H9 (cell line): ENCODE data around the gene CUL2. TPM values are rescaled to one million over a fixed set of nuclear protein-coding genes. Genes with fewer than 3 reads are reported as not detected.

Experiments
- DNase-seq: peaks from one replicate; pipeline ENCODE4 v3.0.0-alpha.2; 2017
- H2AFZ ChIP-seq: one replicate; pipeline ENCODE4 v1.6.1; 2013; ENCODE audit warnings: mild to moderate bottlenecking, low read length, control low read depth, moderate library complexity
- H2AK5ac ChIP-seq: 2 replicates; pipeline ENCODE4 v1.6.1; 2013; ENCODE audit warnings: low read length, control low read depth, mixed read lengths; ENCODE audit not compliant: insufficient read length
- H2BK120ac ChIP-seq: one replicate; pipeline ENCODE4 v1.6.1; 2013; ENCODE audit warnings: low read depth, mild to moderate bottlenecking, low read length, control low read depth, inconsistent platforms; ENCODE audit not compliant: poor library complexity, severe bottlenecking
- H2BK12ac ChIP-seq: 2 replicates; pipeline ENCODE4 v1.6.1; 2013; ENCODE audit warnings: low read length, control low read depth, mixed read lengths, low read depth; ENCODE audit not compliant: insufficient read length
- H2BK15ac ChIP-seq: 2 replicates; pipeline ENCODE4 v1.6.1; 2013; ENCODE audit warnings: low read depth, low read length, control low read depth
- H2BK20ac ChIP-seq: one replicate; pipeline ENCODE4 v1.6.1; 2013; ENCODE audit warnings: low read depth, mild to moderate bottlenecking, low read length, control low read depth, inconsistent platforms; ENCODE audit not compliant: poor library complexity, severe bottlenecking
- H2BK5ac ChIP-seq: 2 replicates; pipeline ENCODE4 v1.6.1; 2013; ENCODE audit warnings: low read length, control low read depth, mixed read lengths; ENCODE audit not compliant: insufficient read length
- H3K14ac ChIP-seq: 2 replicates; pipeline ENCODE4 v1.6.1; 2013; ENCODE audit warnings: low read length, control low read depth; ENCODE audit not compliant: insufficient read depth
- H3K18ac ChIP-seq: 2 replicates; pipeline ENCODE4 v1.6.1; 2013; ENCODE audit warnings: low read depth, mild to moderate bottlenecking, mixed read lengths, low read length, control low read depth; ENCODE audit not compliant: insufficient read length
- H3K23ac ChIP-seq: 2 replicates; pipeline ENCODE4 v1.6.1; 2013; ENCODE audit warnings: low read length, control low read depth, mixed read lengths, low read depth; ENCODE audit not compliant: insufficient read length
- H3K23me2 ChIP-seq: 2 replicates; pipeline ENCODE4 v1.6.1; 2013; ENCODE audit warnings: low read depth, mild to moderate bottlenecking, mixed read lengths, low read length, control low read depth; ENCODE audit not compliant: insufficient read length, poor library complexity, severe bottlenecking
- H3K27ac ChIP-seq: 2 replicates; pipeline ENCODE4 v1.5.1; 2013; ENCODE audit warnings: low read length, control low read depth, mixed read lengths, low read depth; ENCODE audit not compliant: insufficient read length
- H3K27me3 ChIP-seq: 2 replicates; pipeline ENCODE4 v1.6.1; 2013; ENCODE audit warnings: low read length, control low read depth, inconsistent platforms; ENCODE audit not compliant: insufficient read depth
- H3K4ac ChIP-seq: 2 replicates; pipeline ENCODE4 v1.6.1; 2013; ENCODE audit warnings: low read depth, mild to moderate bottlenecking, control low read depth, inconsistent platforms, low read length, moderate library complexity
- H3K4me1 ChIP-seq: 2 replicates; pipeline ENCODE4 v1.6.1; 2013; ENCODE audit warnings: low read length, control low read depth, inconsistent platforms; ENCODE audit not compliant: insufficient read depth
- H3K4me2 ChIP-seq: 2 replicates; pipeline ENCODE4 v1.6.1; 2013; ENCODE audit warnings: low read length, control low read depth, mixed read lengths; ENCODE audit not compliant: insufficient read length, insufficient read depth
- H3K56ac ChIP-seq: 2 replicates; pipeline ENCODE4 v1.6.1; 2013; ENCODE audit warnings: low read depth, mild to moderate bottlenecking, mixed read lengths, low read length, control low read depth; ENCODE audit not compliant: insufficient read length
- H3K79me1 ChIP-seq: 2 replicates; pipeline ENCODE4 v1.6.1; 2013; ENCODE audit warnings: low read depth, mild to moderate bottlenecking, moderate library complexity, low read length, control low read depth, inconsistent platforms; ENCODE audit not compliant: insufficient read depth, poor library complexity, severe bottlenecking
- H3K79me2 ChIP-seq: 2 replicates; pipeline ENCODE4 v1.6.1; 2013; ENCODE audit warnings: low read length, control low read depth, inconsistent platforms; ENCODE audit not compliant: insufficient read depth
- H3K9ac ChIP-seq: 2 replicates; pipeline ENCODE4 v1.6.1; 2013; ENCODE audit warnings: low read length, control low read depth, mixed read lengths; ENCODE audit not compliant: insufficient read length; ENCODE audit errors: extremely low read depth
- H3K9me3 ChIP-seq: one replicate; pipeline ENCODE4 v1.6.1; 2013; ENCODE audit warnings: low read depth, low read length, inconsistent platforms; ENCODE audit not compliant: control insufficient read depth
- H3T11ph ChIP-seq: one replicate; pipeline ENCODE4 v1.6.1; 2013; ENCODE audit warnings: mild to moderate bottlenecking, low read length, control low read depth, inconsistent platforms
- H4K20me1 ChIP-seq: one replicate; pipeline ENCODE4 v1.6.1; 2013; ENCODE audit not compliant: control insufficient read depth, insufficient read length, insufficient read depth
- H4K5ac ChIP-seq: 2 replicates; pipeline ENCODE4 v1.6.1; 2013; ENCODE audit warnings: low read depth, mild to moderate bottlenecking, mixed read lengths, low read length, control low read depth; ENCODE audit not compliant: insufficient read length
- H4K8ac ChIP-seq: replicated peaks from 2 replicates; pipeline ENCODE4 v1.6.1; 2013; ENCODE audit warnings: low read length, control low read depth, mixed read lengths, low read depth; ENCODE audit not compliant: insufficient read length
- H4K91ac ChIP-seq: 2 replicates; pipeline ENCODE4 v1.6.1; 2013; ENCODE audit warnings: low read depth, mild to moderate bottlenecking, moderate library complexity, mixed read lengths, low read length, control low read depth; ENCODE audit not compliant: insufficient read length
- H3K27ac Mint-ChIP-seq, 3 experiments: 2 replicates in 2 of 3; 3 replicates in 1 of 3; pipeline ENCODE4 v1.8.0; 2020 to 2021; ENCODE audit warnings: mixed read lengths in 3 of 3, mild to moderate bottlenecking in 1 of 3, moderate library complexity in 1 of 3
- H3K27me3 Mint-ChIP-seq: 2 replicates; pipeline ENCODE4 v1.8.0; 2021; ENCODE audit warnings: low read depth, mild to moderate bottlenecking, moderate library complexity, mixed read lengths
- H3K36me3 Mint-ChIP-seq, 3 experiments: 2 replicates in 2 of 3; 3 replicates in 1 of 3; pipeline ENCODE4 v1.8.0; 2020 to 2021; ENCODE audit warnings: low read depth in 3 of 3, mixed read lengths in 3 of 3; ENCODE audit not compliant: insufficient read depth in 1 of 3
- H3K4me1 Mint-ChIP-seq, 2 experiments: 2 replicates each; pipeline ENCODE4 v1.8.0; 2020; ENCODE audit warnings: mixed read lengths in 2 of 2
- H3K4me3 Mint-ChIP-seq, 2 experiments: 2 replicates in 1 of 2; 3 replicates in 1 of 2; pipeline ENCODE4 v1.8.0; 2020 to 2021; ENCODE audit warnings: mild to moderate bottlenecking in 2 of 2, mixed read lengths in 2 of 2, moderate library complexity in 1 of 2
- H3K9me3 Mint-ChIP-seq, 2 experiments: 2 replicates in 1 of 2; 3 replicates in 1 of 2; pipeline ENCODE4 v1.8.0; 2020; ENCODE audit warnings: mild to moderate bottlenecking in 2 of 2, mixed read lengths in 2 of 2, moderate library complexity in 1 of 2
- CTCF ChIP-seq: fragments of 200-600 bp; sonication (generic); conservative IDR thresholded peaks from 3 replicates; pipeline ENCODE4 v1.8.0; 2021; ENCODE audit warnings: antibody characterized with exemption, mild to moderate bottlenecking
- WGBS: extraction: QIAGEN DNeasy Blood & Tissue Kit; methylation state at CpG from one replicate; pipeline ENCODE4 v1.1.7; 2013; ENCODE audit warnings: missing lambda C conversion rate, low lambda C conversion rate, mixed read lengths; ENCODE audit not compliant: insufficient read length; ENCODE audit errors: extremely low coverage; 5-methylcytosine and 5-hydroxymethylcytosine counted together
- total RNA-seq: library from RNA; stranded (reverse); gene quantifications from 2 replicates; pipeline ENCODE4 v1.2.1, GENCODE V29; 2021

The CUL2 gene
- total RNA-seq, 1 experiment from 2014 or later: 43.3 TPM

DNA sequence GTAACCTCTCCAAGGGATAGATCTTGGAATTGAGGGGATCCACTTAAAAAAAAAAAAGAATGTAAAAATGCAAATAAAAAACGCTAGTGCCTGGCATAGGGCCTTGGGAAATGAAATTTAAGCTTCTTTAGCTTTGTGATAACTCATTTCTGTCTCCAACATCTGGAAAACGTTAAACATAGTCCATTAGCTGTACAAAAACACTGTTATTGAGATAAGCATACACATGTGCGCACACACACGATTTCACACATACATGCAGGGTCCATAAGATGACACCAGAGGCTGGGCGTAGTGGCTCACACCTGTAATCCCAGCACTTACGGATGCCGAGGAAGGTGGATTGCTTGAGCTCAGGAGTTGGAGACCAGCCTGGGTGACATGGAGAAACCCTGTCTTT, 13.7 kb upstream of the CUL2 start:
- Histone ChIP-seq H3K56ac (no peak overlapping the region), H3K4ac (no peak overlapping the region), H3K14ac (no peak overlapping the region), H2BK120ac (no peak overlapping the region), H3T11ph (no peak overlapping the region), H3K27me3 (no peaks in the 10 kb centered on the region), H2AK5ac (no peak overlapping the region), H3K4me2 (no peak overlapping the region), H3K4me1 (no peaks in the 10 kb centered on the region), H3K79me1 (no peaks in the 10 kb centered on the region), H3K18ac (no peak overlapping the region), H4K5ac (no peak overlapping the region), H4K20me1 (no peaks in the 10 kb centered on the region), H3K9me3 (no peaks in the 10 kb centered on the region), H3K27ac (no peak overlapping the region), H3K79me2 (no peaks in the 10 kb centered on the region), H2BK20ac (no peak overlapping the region), H3K9ac (no peak overlapping the region), H4K91ac (no peak overlapping the region), H2BK12ac (no peak overlapping the region), H2BK5ac (no peak overlapping the region), H3K23me2 (no peaks in the 10 kb centered on the region), H2BK15ac (no peak overlapping the region), H3K23ac (no peak overlapping the region), H2AFZ (no peak overlapping the region), H4K8ac (no peak overlapping the region)
- H3K27me3 Mint-ChIP-seq: no peaks in the 10 kb centered on the region; the same call in 1 of the 2 replicates
- H3K4me3 Mint-ChIP-seq: no peak overlapping the region
- TF ChIP-seq CTCF: no peak
- DNase-seq: no peak
- H3K4me1 Mint-ChIP-seq: no peaks in the 10 kb centered on the region
- no peaks in the 10 kb centered on the region for H3K9me3 Mint-ChIP-seq
- H3K27ac Mint-ChIP-seq: no peak overlapping the region
- no peaks in the 10 kb centered on the region for H3K36me3 Mint-ChIP-seq
- WGBS: no CpG with 5 or more reads among the region's 7 CpGs
